K562 (cell line): ENCODE data around the gene ERICH2. TPM values are rescaled to one million over a fixed set of nuclear protein-coding genes. Genes with fewer than 3 reads are reported as not detected.

Source experiments
- ATAC-seq: fragments of 200-7000 bp; cut with Tn5 transposase; 3 replicates; pipeline ENCODE4 v1.9.1; 2020; ENCODE audit warnings: moderate library complexity
- BruUV-seq: library from RNA; stranded (reverse); fragments of 400-500 nt; replicated peaks from 2 replicates; lab custom pipeline; 2021; lab: Mats Ljungman, UMichigan
- CTCF ChIA-PET: fragments of 300-600 bp; formaldehyde crosslinking; extraction: SDS; loops from one replicate; lab custom pipeline; 2021; ENCODE audit warnings: low intra/inter-chr PET ratio; lab: Yijun Ruan, JAX
- POLR2A ChIA-PET: fragments of 300-600, 350-650 bp; sonication (Branson Sonifier 250); formaldehyde crosslinking; extraction: SDS; loops from one replicate; lab custom pipeline; 2021; ENCODE audit warnings: antibody characterized with exemption, inconsistent platforms; lab: Yijun Ruan, JAX
- DNase-seq, 4 experiments: peaks; one replicate each; pipeline versions ENCODE4 v3.0.0 to v3.0.0-alpha.2; 2011 to 2018; ENCODE audit warnings: low spot score in 3 of 4, mixed read lengths in 3 of 4; ENCODE audit errors: extremely low read depth in 1 of 4
- FAIRE-seq: peaks from 2 replicates; lab custom pipeline; 2011; peaks lifted over from hg19 to GRCh38; lab: Jason Lieb, UNC
- H2AFZ ChIP-seq: 2 replicates; pipeline ENCODE4 v1.6.0; 2011; ENCODE audit warnings: low read depth, low read length, control low read depth, inconsistent platforms
- H3K27ac ChIP-seq: fragments of 200-600 bp; 3 replicates; pipeline ENCODE4 v1.8.0; 2011; ENCODE audit warnings: low read depth, mild to moderate bottlenecking, control low read depth, inconsistent platforms, low read length, moderate library complexity, mixed read lengths; ENCODE audit errors: extremely low read depth
- H3K27me3 ChIP-seq, 2 experiments: fragments of 300-600 bp in 1 of 2; 2 replicates in 1 of 2; 3 replicates in 1 of 2; pipeline versions ENCODE4 v1.6.0 to v1.8.0; 2011; ENCODE audit warnings: inconsistent platforms in 2 of 2, low read length in 2 of 2, mild to moderate bottlenecking in 1 of 2, mixed read lengths in 1 of 2, moderate library complexity in 1 of 2; ENCODE audit not compliant: control insufficient read depth in 2 of 2, insufficient read depth in 2 of 2
- H3K36me3 ChIP-seq: fragments of 300-600 bp; 3 replicates; pipeline ENCODE4 v1.8.0; 2011; ENCODE audit warnings: mild to moderate bottlenecking, low read length, inconsistent platforms; ENCODE audit not compliant: control insufficient read depth, insufficient read depth
- H3K4me1 ChIP-seq, 2 experiments: fragments of 200-600 bp in 1 of 2; replicated peaks in 1 of 2; 2 replicates in 1 of 2; 3 replicates in 1 of 2; pipeline versions ENCODE4 v1.5.1 to v1.8.0; 2011; ENCODE audit warnings: inconsistent platforms in 2 of 2, low read length in 2 of 2, mild to moderate bottlenecking in 1 of 2, mixed read lengths in 1 of 2, moderate library complexity in 1 of 2; ENCODE audit not compliant: control insufficient read depth in 2 of 2, insufficient read depth in 2 of 2
- H3K4me2 ChIP-seq: 2 replicates; pipeline ENCODE4 v1.6.1; 2011; ENCODE audit warnings: low read length, control low read depth, inconsistent platforms, mixed read lengths; ENCODE audit not compliant: insufficient read depth
- H3K4me3 ChIP-seq: fragments of 200-600 bp; sonication (generic), shearing (Covaris generic); 2 replicates; pipeline ENCODE4 v1.5.1; 2016; ENCODE audit warnings: control low read depth, inconsistent platforms
- H3K79me2 ChIP-seq: fragments of 200-600 bp; 3 replicates; pipeline ENCODE4 v1.8.0; 2011; ENCODE audit warnings: low read length, inconsistent platforms; ENCODE audit not compliant: control insufficient read depth, insufficient read depth
- H3K9ac ChIP-seq, 2 experiments: 2 replicates each; pipeline versions ENCODE4 v1.6.0 to v1.6.1; 2011; ENCODE audit warnings: low read depth in 2 of 2, low read length in 2 of 2, control low read depth in 1 of 2, inconsistent platforms in 1 of 2, mild to moderate bottlenecking in 1 of 2, mixed read lengths in 1 of 2; ENCODE audit not compliant: insufficient read depth in 1 of 2
- H3K9me1 ChIP-seq: one replicate; pipeline ENCODE4 v1.6.0; 2011; ENCODE audit warnings: inconsistent platforms, mild to moderate bottlenecking, low read length, moderate library complexity; ENCODE audit not compliant: control insufficient read depth, insufficient read depth
- H3K9me3 ChIP-seq: replicated peaks from 2 replicates; pipeline ENCODE4 v1.5.1; 2011; ENCODE audit warnings: low read depth, low read length, inconsistent platforms; ENCODE audit not compliant: control insufficient read depth, insufficient read depth
- H4K20me1 ChIP-seq: replicated peaks from 2 replicates; pipeline ENCODE4 v1.6.1; 2011; ENCODE audit warnings: low read length, inconsistent platforms, mixed read lengths; ENCODE audit not compliant: control insufficient read depth, insufficient read depth
- ATF4 ChIP-seq: fragments of 450-650 bp; formaldehyde crosslinking; IDR thresholded peaks from 2 replicates; pipeline ENCODE4 v1.4.0; 2022; ENCODE audit warnings: mild to moderate bottlenecking, moderate library complexity
- BCLAF1 ChIP-seq, 2 experiments: fragments of 450-650 bp in 1 of 2; IDR thresholded peaks; 2 replicates each; pipeline ENCODE4 v1.6.1; 2011 to 2017; ENCODE audit warnings: low read depth in 2 of 2, antibody characterized with exemption in 1 of 2, borderline replicate concordance in 1 of 2, low read length in 1 of 2, mild to moderate bottlenecking in 1 of 2, mixed read lengths in 1 of 2; ENCODE audit not compliant: control insufficient read depth in 1 of 2
- CGGBP1 ChIP-seq: fragments of 250-450 bp; sonication (Bioruptor Pico); IDR thresholded peaks from 2 replicates; pipeline ENCODE4 v1.9.0; 2021; ENCODE audit warnings: mild to moderate bottlenecking
- HLTF ChIP-seq: fragments of 450-650 bp; IDR thresholded peaks from 2 replicates; pipeline ENCODE4 v1.6.1; 2016
- HNRNPLL ChIP-seq: fragments of 200-400 bp; formaldehyde crosslinking; IDR thresholded peaks from 2 replicates; pipeline ENCODE4 v1.6.1; 2017; ENCODE audit warnings: low read length, low read depth, mild to moderate bottlenecking; ENCODE audit not compliant: poor library complexity, severe bottlenecking
- NFIX ChIP-seq: fragments of 250-450 bp; sonication (Bioruptor Pico); IDR thresholded peaks from 2 replicates; pipeline ENCODE4 v1.4.0; 2020; ENCODE audit warnings: low read depth, mild to moderate bottlenecking, moderate library complexity
- NR1H2 ChIP-seq: sonication (generic); formaldehyde crosslinking; IDR thresholded peaks from 2 replicates; pipeline ENCODE4 v1.4.0; 2020; ENCODE audit warnings: mild to moderate bottlenecking, missing genetic modification reagents
- NR3C1 ChIP-seq: sonication (generic); formaldehyde crosslinking; IDR thresholded peaks from 2 replicates; pipeline ENCODE4 v1.8.1; 2022; ENCODE audit warnings: missing genetic modification reagents
- PATZ1 ChIP-seq: fragments of 250-450 bp; sonication (Bioruptor Pico); IDR thresholded peaks from 2 replicates; pipeline ENCODE4 v1.5.0; 2020; ENCODE audit warnings: mild to moderate bottlenecking, borderline replicate concordance
- SFPQ ChIP-seq: fragments of 200-400 bp; formaldehyde crosslinking; IDR thresholded peaks from 2 replicates; pipeline ENCODE4 v1.6.1; 2017; ENCODE audit warnings: mild to moderate bottlenecking, low read depth, low read length, moderate library complexity
- ZSCAN32 ChIP-seq: fragments of 450-650 bp; formaldehyde crosslinking; IDR thresholded peaks from 2 replicates; pipeline ENCODE4 v1.4.0; 2020; ENCODE audit warnings: mild to moderate bottlenecking, moderate library complexity
- WGBS: fragments of 100-300 bp; shearing (Covaris generic); methylation state at CpG from one replicate; pipeline ENCODE4 v1.1.6; 2016; ENCODE audit warnings: low coverage, mixed read lengths; ENCODE audit not compliant: insufficient coverage; ENCODE audit errors: missing lambda C conversion rate; 5-methylcytosine and 5-hydroxymethylcytosine counted together
- in situ Hi-C: fragments of 300-500 bp; cut with MboI; formaldehyde crosslinking; loops from 4 replicates; pipeline ENCODE4 v1.15.0; 2018; ENCODE audit warnings: inconsistent platforms, mixed read lengths
- intact Hi-C: fragments of 100-400 bp; cut with micrococcal nuclease; formaldehyde crosslinking; loops from 2 replicates; pipeline ENCODE4 v1.14.2; 2022
- polyA plus RNA-seq, 8 experiments: library from polyadenylated mRNA; depleted of rRNA in 4 of 8; stranded (reverse) in 5 of 8; unstranded in 3 of 8; fragments of >200 nt; fragmentation: Nextera tagmentation in 2 of 8; fragmentation: Illumina TruSeq in 1 of 8; extraction: Ambion mirVana in 2 of 8; extraction: Trizol in 1 of 8; gene quantifications; 2 replicates each; pipeline versions ENCODE4 v1.2.1 to v1.2.3, GENCODE V29; 2011 to 2014; ENCODE audit warnings: inconsistent platforms in 1 of 8, missing spikeins in 1 of 8
- total RNA-seq, 7 experiments: library from RNA; depleted of rRNA in 6 of 7; stranded (reverse); fragments of >200 nt in 6 of 7; fragmentation: Illumina TruSeq in 2 of 7; extraction: Trizol in 2 of 7; gene quantifications; 2 replicates each; pipeline versions ENCODE4 v1.2.1 to v1.2.3, GENCODE V29; 2011 to 2021; ENCODE audit warnings: low replicate concordance in 1 of 7

Gene ERICH2
- total and polyA plus RNA-seq, 9 of the 15 experiments (the other 6 are each of a cell fraction or from before 2014, with no cell fraction given): 0.85 to 2.4 (median 1.6) TPM

- H3K36me3 ChIP-seq: no peaks in the 10 kb centered on the region
- no peaks in the 10 kb centered on the region for H3K9me1 ChIP-seq
- no peak overlapping the region for H3K4me2 ChIP-seq
- H3K27me3 ChIP-seq: peaks cover 0 to 17% of the 10 kb centered on the region in 2 experiments; a peak in 2 of 5 replicates
- TF ChIP-seq ATF4 (CRISPR knock-in tag) (no peak), BCLAF1 (IDR thresholded peaks at IDR 0.05; ENCODE audit: borderline replicate concordance in 1 of 2, control insufficient read depth in 1 of 2, low read depth in 2 of 2, low read length in 1 of 2) (no peak), PATZ1 (CRISPR knock-in tag) (no peak), NFIX (no peak), ZSCAN32 (CRISPR knock-in tag) (no peak), HNRNPLL (no peak), CGGBP1 (CRISPR knock-in tag) (no peak), SFPQ (no peak), NR3C1 (CRISPR knock-in tag) (no peak), NR1H2 (CRISPR knock-in tag) (no peak), HLTF (no peak)
- H3K79me2 ChIP-seq: no peaks in the 10 kb centered on the region
- DNase-seq (no peak), FAIRE-seq (no peak), ATAC-seq (no peak)
- BruUV-seq: no TSS peak
- H3K9ac ChIP-seq: no peak overlapping the region
- peaks cover 0 to 9% of the 10 kb centered on the region in 2 experiments; a peak in 2 of 5 replicates for H3K4me1 ChIP-seq
- no peak overlapping the region for H3K4me3 ChIP-seq
- H4K20me1 ChIP-seq: no peaks in the 10 kb centered on the region
- no peaks in the 10 kb centered on the region for H3K9me3 ChIP-seq
- H2AFZ ChIP-seq: no peak overlapping the region
- CTCF ChIA-PET: interaction anchor here (0.6 kb wide), 1 partner anchor 292 kb away, joined by 3 read pairs; no protein-coding TSS in a partner anchor
- H3K27ac ChIP-seq: no peak overlapping the region
- POLR2A ChIA-PET: no interaction called here
- in situ Hi-C loops (no loop called here), intact Hi-C loops (no loop called here)
- WGBS: 49% methylated on average over 4 of the region's 4 CpGs
Measured at GRCh38 chr2:170831115-170831514, 60.9 kb downstream of the ERICH2 start.
